ENCODE measurements around the gene TRA2A. TPM values are rescaled to one million over a fixed set of nuclear protein-coding genes. Genes with fewer than 3 reads are reported as not detected.

TRA2A gene
- total RNA-seq, 1 experiment from 2014 or later, result 27.7 TPM

DNA sequence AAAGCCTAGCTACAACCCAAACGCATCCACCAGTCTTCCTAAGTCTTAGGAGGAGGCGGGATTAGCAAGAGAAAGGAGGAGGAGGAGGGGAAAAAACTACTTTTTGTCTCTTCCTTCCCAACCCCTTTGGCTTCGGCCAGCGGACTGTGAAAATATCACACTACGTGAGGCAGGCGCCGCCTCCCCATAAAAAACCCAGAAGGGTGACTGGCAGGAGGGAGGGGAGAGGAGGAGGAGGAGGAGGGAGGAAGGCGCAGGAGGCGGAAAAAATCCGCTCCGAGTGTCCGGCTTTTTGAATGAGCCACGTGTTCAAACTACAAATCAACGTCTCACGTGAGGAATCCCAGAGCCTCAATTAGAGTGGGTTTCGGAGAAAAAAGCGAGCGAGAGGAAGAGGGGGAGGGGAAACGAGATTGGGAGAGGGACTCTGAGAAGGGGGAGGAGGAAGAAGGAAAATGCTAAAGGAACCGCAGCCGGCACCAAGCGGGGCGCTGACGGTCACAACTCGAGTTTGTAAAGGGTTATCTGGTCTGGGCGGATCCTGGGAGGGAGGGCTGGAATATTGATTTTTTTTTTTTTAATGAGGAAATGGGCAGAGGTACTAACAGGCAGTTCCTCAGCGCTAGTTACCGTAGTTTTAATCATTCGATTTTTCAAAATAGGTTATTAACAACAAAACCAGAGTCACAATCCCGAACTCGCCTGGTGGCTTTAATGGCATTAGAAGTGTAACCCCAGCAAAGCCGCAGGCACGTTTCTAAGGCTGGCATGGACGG is 61.3 kb downstream of the TRA2A start, which contains the start of gene IGF2BP3:
Gene IGF2BP3, minus strand, starts transcription at position 162 of the 776 bp plus-strand sequence. CDS start 381 bp downstream, outside the sequence.
- peak; percentile 100 for DNase-seq (ENCODE audit: low spot score)

DNA sequence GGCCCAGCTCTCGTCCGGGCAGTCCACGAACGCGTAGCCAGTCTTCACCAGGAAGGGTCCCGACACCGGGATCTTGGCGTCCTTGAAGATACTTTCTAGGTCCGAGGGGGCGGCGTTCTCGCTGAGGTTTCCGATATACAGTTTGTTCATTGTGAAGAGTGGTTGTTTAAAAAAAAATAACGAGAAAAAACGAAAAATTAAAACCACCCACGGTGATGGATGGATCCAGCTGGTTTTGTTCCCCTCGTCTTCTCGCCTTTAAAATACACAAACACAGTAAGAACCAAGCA is 61.9 kb downstream of the TRA2A start:
- peak; percentile 43 for DNase-seq (ENCODE audit: low spot score)

DNA sequence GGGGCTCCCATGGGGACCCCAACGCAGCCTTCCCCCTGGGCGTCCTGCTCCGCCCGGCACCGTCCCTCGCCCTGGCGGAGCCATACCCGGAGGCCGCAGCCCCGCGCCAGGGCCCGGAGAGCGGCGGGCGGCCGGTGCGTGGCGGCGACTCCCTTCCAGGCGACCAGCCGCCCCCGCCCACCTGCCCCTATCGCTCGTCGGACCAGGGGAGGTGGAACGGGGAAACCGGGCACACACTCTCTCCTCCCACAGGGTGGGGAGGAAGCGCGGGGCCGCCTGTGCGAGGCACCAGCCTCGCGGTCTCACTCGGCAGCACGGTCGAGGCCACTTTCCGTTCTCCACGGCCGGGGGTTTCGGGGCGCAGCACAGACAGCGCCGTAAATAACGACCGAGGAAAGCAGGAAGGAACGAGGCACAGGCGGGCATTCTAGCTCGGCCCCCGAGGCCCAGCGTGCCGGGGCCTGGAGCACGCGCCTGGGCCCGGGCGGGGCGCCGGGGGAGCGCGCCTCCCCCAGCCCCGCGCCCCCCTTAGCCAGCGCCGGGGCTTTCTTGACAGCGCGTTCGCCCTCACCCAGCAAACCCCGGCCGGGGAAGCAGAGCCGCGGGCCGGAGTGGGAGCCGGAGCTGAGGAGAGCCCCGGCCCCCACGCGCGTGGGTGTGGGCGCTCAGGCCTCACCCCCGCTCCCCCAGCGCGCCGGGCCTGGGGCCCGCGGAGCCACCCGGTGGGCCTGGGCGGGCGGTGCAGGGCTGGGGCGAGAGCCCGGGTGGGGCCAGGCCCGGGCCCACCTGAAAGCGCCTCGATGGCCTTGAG is 62.4 kb downstream of the TRA2A start:
- no peak for DNase-seq (ENCODE audit: low spot score)

DNA sequence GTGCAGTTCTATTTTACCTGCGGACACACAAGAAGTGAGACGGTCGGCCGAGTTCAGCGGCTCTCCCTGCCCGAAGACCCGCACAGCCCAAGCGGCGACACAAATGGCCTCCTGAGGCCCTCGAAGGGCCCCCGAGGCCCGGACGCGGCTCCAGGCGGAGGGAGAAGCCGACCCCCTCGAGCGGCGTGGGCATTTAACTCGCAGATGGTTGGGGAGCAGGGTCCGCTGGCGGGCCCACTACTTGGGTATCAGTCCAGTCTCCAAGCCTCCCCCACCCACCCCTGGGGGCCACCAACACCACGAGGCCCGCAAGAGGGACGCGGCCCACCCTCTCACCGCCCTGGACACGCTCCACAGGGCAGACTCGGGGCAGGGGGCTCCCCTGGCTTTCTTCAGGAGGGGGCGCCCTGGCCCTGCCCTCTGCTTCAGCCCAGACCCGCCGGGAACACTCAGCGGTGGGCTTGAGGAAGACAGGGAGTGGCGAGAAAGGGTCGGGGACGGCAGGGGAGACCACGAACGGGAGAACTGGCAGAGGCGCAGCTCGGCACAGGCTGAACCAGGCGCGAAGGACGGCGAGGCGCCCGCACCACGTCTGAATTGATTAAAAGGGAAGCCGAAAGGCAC is 63.1 kb downstream of the TRA2A start:
- no peak for DNase-seq (ENCODE audit: low spot score)

DNA sequence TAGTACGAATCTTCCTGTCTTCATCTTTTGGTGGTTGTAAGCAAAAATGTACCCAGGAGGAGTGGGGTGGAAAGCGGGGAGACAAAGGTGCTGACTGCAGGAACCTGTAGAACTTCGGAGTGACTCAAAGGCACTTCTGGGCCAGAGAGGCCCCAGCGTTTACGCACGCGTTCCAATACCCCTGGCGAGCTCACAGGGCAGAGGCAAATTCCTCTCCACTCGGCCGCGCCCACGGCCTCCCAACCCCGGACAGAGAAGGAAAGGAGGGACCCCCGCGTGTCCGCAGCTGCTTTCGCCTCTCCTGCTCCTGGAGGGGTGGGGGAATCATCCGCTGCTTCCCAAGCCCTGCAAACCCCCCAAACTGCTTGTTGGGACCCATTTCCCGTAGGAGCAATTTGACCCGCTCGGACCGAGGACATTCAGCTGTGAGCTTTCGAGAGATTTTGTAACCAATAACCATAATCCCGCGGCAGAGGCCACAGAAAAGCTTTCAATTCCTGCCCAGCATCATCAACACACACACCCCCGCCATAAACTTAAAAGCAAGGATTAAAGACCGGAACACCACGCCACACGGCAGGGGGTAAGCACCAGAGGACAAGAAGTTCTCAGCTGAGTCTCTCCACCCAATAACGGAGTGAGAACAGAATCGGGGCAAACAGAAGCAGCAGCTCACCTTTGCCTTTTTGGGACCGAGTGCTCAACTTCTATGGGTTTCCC is 63.8 kb downstream of the TRA2A start:
- DNase-seq (ENCODE audit: low spot score), result peak; percentile 64

DNA sequence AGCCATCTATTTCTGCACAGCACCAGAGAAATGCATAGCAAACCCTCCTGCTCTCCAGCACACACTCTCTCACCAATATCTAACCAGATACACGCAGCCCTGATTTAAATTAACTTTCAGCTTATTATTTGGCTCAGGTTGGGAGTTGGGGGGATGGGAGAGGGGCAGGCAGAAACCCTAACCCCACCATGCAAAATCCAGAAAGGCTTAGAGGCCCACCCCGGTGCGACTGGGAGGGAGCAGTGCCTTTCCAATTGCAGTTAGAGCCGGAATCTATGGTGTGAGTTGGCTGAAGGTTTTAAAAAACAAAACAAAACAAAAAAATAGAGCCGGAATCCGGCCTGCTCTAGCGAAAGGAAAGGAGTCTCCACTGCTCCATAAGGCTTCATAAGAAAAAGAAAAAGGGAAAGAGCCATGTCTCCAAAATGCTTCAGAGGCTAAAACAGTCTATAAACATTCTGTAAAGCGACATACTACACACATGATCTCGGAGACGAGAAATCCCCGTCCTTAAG is 64.4 kb downstream of the TRA2A start:
- no peak for DNase-seq (ENCODE audit: low spot score)

DNA sequence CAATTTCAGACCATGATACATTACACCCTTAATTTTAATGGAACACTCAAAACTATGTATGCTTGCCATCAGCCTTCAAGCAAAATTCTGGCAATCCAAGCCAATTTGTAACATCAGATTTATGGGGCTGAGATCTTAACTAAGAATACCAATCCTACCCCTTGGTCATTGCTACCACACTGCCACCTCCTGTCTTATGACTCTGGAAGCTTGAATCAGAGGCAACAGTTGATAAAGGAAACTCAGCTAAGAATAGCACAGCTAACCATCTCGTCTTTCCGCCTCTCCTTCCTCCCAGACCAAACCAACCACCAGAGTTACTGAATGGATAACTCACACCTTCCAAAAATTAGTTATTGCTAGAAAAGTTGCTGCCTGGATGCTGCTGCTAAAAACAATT is 68.9 kb downstream of the TRA2A start:
- DNase-seq (ENCODE audit: low spot score), result peak; percentile 57

DNA sequence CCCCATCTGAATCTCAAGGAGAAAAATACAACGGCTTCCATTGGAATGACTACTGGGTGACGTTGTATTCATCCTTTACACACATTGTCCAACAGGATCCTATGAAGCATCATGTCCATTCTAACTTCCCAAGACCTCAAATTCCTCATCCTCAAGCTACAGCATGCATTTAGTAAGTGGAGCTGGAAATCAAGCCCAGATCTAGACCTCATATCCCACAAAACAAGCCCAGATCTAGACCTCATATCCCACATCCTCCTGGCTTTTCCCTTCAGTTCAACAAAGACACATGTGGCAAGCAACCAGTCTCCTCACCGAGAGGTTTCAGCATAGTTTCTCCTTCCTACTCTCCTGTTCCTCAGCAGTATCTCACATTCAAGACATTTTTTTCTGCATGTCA is 73.7 kb downstream of the TRA2A start:
- no peak for DNase-seq (ENCODE audit: low spot score)

DNA sequence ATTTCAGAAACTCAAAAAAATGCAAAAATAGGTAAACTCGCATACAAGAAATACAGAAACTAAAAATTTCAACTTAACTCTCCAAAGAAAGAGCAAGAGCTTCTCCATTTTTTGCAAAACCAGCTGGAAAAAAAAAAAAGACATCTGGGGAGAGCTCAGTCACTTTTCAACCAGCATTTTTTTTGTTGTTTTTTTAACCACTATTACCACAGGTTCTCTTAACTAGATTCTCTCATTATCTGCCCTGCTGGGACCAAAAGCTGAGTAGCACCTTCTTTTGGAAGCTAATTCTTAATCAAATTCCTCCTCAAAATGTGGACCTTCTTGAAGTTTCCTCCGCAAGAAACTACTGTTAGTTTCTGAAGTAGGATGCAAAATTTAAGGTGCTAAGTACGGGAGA is 75.7 kb downstream of the TRA2A start:
- no peak for DNase-seq (ENCODE audit: low spot score)

DNA sequence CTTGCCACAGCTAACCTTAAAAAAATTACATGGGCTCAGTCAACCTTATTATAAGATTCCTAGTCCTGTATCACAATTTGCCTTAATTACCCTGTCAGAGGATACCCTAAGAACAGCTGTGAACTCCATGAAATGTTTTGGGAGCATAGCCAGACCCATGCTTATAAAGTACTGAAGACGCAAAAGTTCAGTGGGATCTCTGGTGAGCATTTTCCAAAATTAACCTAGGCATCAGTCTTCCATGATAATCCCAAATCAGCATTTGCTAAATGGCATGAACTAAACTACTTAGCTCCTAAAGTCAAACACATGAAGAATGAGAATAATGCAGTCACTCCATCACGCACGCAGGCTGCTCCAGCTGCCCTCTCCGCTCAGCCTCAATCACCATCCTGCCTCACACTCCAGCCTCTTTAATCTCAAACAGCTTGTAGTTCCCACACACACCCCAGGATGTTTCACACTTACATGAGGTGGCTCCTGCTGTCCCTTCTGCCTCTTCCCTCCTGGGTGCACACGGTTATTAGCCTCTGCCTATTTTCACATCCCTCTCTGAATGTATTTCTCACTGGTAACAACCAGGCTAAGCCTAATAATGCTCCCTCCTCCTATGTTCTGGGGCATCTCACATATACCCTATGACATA is 76.8 kb downstream of the TRA2A start:
- DNase-seq (ENCODE audit: low spot score), result no peak

Other genes with a start within 250 kb of the TRA2A start
- 158 and 178 TPM in 2 replicates for gene MALSU1, start 232.6 kb downstream of the TRA2A start, total RNA-seq (2014; rRNA removed; shearing (Covaris generic))
- 68.8 and 110 TPM in 2 replicates for gene IGF2BP3, start 61.5 kb downstream of the TRA2A start, total RNA-seq (2014; rRNA removed; shearing (Covaris generic))
- gene CCDC126, start 65.4 kb upstream of the TRA2A start, total RNA-seq (2014; rRNA removed; shearing (Covaris generic)), result 18.9 and 25.8 TPM in 2 replicates
- 2.9 and 4.8 TPM in 2 replicates for gene FAM221A, start 148.2 kb upstream of the TRA2A start, total RNA-seq (2014; rRNA removed; shearing (Covaris generic))
- gene STK31, start 178.2 kb upstream of the TRA2A start, total RNA-seq (2014; rRNA removed; shearing (Covaris generic)), result 0.56 TPM in 1 of 2 replicates, not detected in the other

All from H4 (cell line).